GM10266 (cell line): ENCODE data around the gene ABRAXAS1.

Experiments
- DNase-seq: peaks from one replicate; pipeline ENCODE4 v3.0.0; 2012; ENCODE audit errors: extremely low spot score
- CTCF ChIP-seq: IDR thresholded peaks from 2 replicates; pipeline ENCODE4 v1.5.1; 2012; ENCODE audit warnings: mild to moderate bottlenecking, low read depth; ENCODE audit not compliant: control insufficient read depth, insufficient read depth; ENCODE audit errors: missing control alignments

The ABRAXAS1 gene

GRCh38 chr4:83486457-83487129, 1.7 kb upstream of the ABRAXAS1 start:
- TF ChIP-seq CTCF = no peak
- DNase-seq = no peak

GRCh38 chr4:83473966-83474365, 10.9 kb downstream of the ABRAXAS1 start:
- no peak for DNase-seq
- TF ChIP-seq CTCF = no peak

GRCh38 chr4:83473423-83473822, 11.5 kb downstream of the ABRAXAS1 start:
- no peak for DNase-seq
- no peak for TF ChIP-seq CTCF

- DNase-seq = no peak
- no peak for TF ChIP-seq CTCF
Measured at GRCh38 chr4:83456184-83456501, 28.8 kb downstream of the ABRAXAS1 start.

GRCh38 chr4:83455281-83456183, 29.4 kb downstream of the ABRAXAS1 start, which contains the start of the genes HELQ and MRPS18C:
HELQ (minus strand) TSS chr4:83455823; CDS start chr4:83455693, 130 bp downstream.
MRPS18C (plus strand) TSS chr4:83456058; CDS start chr4:83456078, 20 bp downstream.
- TF ChIP-seq CTCF = peak; percentile 19
- peak; percentile 89 for DNase-seq

GRCh38 chr4:83454686-83455085, 30.2 kb downstream of the ABRAXAS1 start:
- DNase-seq = no peak
- no peak for TF ChIP-seq CTCF

GRCh38 chr4:83449009-83449408, 35.9 kb downstream of the ABRAXAS1 start:
- DNase-seq = no peak

More at GRCh38 chr4:83449009-83449408, 35.9 kb downstream of the ABRAXAS1 start:
- TF ChIP-seq CTCF = no peak
